HG03342 (cell line): Measurements from ENCODE around the gene CHD8.

Experiments
- ATAC-seq: cut with Tn5 transposase; IDR thresholded peaks from one replicate; pipeline ENCODE4 v1.9.1; 2021; ENCODE audit warnings: mild to moderate bottlenecking, moderate library complexity; ENCODE audit not compliant: unreplicated experiment

CHD8 gene

GRCh38 chr14:21440859-21441258, 15.1 kb downstream of the CHD8 start:
- no peak for ATAC-seq

- ATAC-seq, result peak; percentile 98
Observed at GRCh38 chr14:21437063-21437901, 18.6 kb downstream of the CHD8 start.

- no peak for ATAC-seq
Observed at GRCh38 chr14:21436567-21437062, 19.3 kb downstream of the CHD8 start.

GRCh38 chr14:21431126-21431525, 24.8 kb downstream of the CHD8 start:
- ATAC-seq, result no peak

GRCh38 chr14:21428930-21429329, 27.0 kb downstream of the CHD8 start:
- ATAC-seq, result no peak

GRCh38 chr14:21426692-21427091, 29.2 kb downstream of the CHD8 start:
- ATAC-seq, result no peak

GRCh38 chr14:21419528-21419927, 36.4 kb downstream of the CHD8 start:
- no peak for ATAC-seq

GRCh38 chr14:21415329-21415728, 40.6 kb downstream of the CHD8 start:
- ATAC-seq, result no peak

- ATAC-seq, result no peak
Observed at GRCh38 chr14:21414137-21414631, 41.7 kb downstream of the CHD8 start.

- no peak for ATAC-seq
Observed at GRCh38 chr14:21408147-21408546, 47.8 kb downstream of the CHD8 start.

GRCh38 chr14:21406213-21406612, 49.7 kb downstream of the CHD8 start:
- ATAC-seq, result no peak

GRCh38 chr14:21405097-21405496, 50.8 kb downstream of the CHD8 start:
- ATAC-seq, result no peak

GRCh38 chr14:21399311-21399870, 56.5 kb downstream of the CHD8 start:
- no peak for ATAC-seq

- ATAC-seq, result no peak
Observed at GRCh38 chr14:21398901-21399300, 57.0 kb downstream of the CHD8 start.

- no peak for ATAC-seq
Observed at GRCh38 chr14:21395450-21395849, 60.5 kb downstream of the CHD8 start.

GRCh38 chr14:21385188-21385904, 70.6 kb downstream of the CHD8 start:
- no peak for ATAC-seq

- peak; percentile 21 for ATAC-seq
Observed at GRCh38 chr14:21384494-21384851, 71.5 kb downstream of the CHD8 start.

GRCh38 chr14:21383848-21384493, 72.0 kb downstream of the CHD8 start, which contains the start of gene SUPT16H:
SUPT16H (minus strand) TSS chr14:21384019; CDS start chr14:21383927, 92 bp downstream.
- peak; percentile 84 for ATAC-seq

- ATAC-seq, result peak; percentile 29
Observed at GRCh38 chr14:21382886-21383847, 72.8 kb downstream of the CHD8 start.

- no peak for ATAC-seq
Observed at GRCh38 chr14:21382095-21382494, 73.8 kb downstream of the CHD8 start.
